ENCODE measurements around the gene CLTB.

The CLTB gene

DNA sequence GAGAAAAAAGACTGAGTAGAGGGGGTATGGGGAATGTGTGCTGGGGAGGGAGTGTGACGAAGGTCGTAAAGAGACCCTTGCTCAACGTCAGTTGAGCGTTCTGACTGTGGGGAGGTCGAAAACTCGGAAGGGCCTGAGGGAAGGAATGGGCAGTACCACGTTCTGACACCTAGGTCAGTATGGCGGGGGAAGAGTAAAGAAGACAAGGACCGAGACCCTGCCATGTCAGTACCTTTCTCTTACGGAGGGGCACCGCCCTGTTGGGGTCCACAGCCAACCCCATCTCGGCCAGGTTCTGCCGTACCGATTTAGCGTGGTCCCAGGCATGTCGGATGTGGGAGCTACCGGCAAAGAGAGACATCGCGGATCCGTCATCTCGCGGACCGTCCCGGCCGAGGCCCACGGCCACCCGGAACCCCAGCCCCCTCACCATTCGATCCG lies 28.3 kb downstream of the CLTB start:
- Histone ChIP-seq H3K9me3 (ENCODE audit: control insufficient read depth, insufficient read depth, low read length) (no peaks in the 10 kb centered on the region), H3K27ac (ENCODE audit: low read depth, low read length) (peak overlapping the region; percentile 99), H3K36me3 (ENCODE audit: control insufficient read depth, insufficient read depth, low read length) (peaks cover 52% of the 10 kb centered on the region), H3K27me3 (ENCODE audit: control insufficient read depth, insufficient read depth, low read length) (no peaks in the 10 kb centered on the region), H3K9ac (ENCODE audit: low read depth, low read length) (peak overlapping the region; percentile 97), H3K4me3 (ENCODE audit: low read depth, low read length) (peak overlapping the region; percentile 95), H3K4me1 (ENCODE audit: control insufficient read depth, insufficient read depth, low read length) (peaks cover 8% of the 10 kb centered on the region)

DNA sequence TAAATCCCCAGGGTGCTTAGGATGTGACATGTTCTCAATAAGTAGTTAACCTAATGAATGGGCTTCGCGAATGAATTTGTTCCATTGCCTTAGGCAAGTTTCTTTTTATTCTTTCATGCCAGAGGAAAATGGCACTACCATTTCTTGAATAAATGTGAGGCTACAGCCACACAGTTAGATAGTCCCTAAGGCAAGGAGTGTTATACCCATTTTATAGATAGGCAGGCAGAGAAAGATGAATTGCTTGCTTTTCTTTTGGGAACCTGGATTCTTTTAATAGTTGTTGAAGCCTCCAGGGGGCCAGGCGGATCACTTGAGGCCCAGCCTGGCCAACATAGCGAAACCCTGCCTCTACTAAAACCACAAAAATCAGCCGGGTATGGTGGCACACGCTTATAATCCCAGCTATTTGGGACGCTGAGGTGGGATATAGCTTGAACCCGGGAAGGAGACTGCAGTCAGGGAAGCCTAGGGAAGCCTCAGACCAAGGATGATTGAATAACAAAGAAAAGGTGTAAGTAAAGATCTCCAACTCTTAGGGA lies 28.9 kb downstream of the CLTB start:
- peak overlapping the region; percentile 99 for H3K27ac ChIP-seq (ENCODE audit: low read depth, low read length)
- H3K36me3 ChIP-seq (ENCODE audit: control insufficient read depth, insufficient read depth, low read length): peaks cover 58% of the 10 kb centered on the region
- H3K9me3 ChIP-seq (ENCODE audit: control insufficient read depth, insufficient read depth, low read length): no peaks in the 10 kb centered on the region
- H3K9ac ChIP-seq (ENCODE audit: low read depth, low read length): peak overlapping the region; percentile 97
- H3K27me3 ChIP-seq (ENCODE audit: control insufficient read depth, insufficient read depth, low read length): no peaks in the 10 kb centered on the region
- peak overlapping the region; percentile 95 for H3K4me3 ChIP-seq (ENCODE audit: low read depth, low read length)
- peaks cover 8% of the 10 kb centered on the region for H3K4me1 ChIP-seq (ENCODE audit: control insufficient read depth, insufficient read depth, low read length)

- Histone ChIP-seq H3K9me3 (ENCODE audit: control insufficient read depth, insufficient read depth, low read length) (no peaks in the 10 kb centered on the region), H3K27ac (ENCODE audit: low read depth, low read length) (no peak overlapping the region), H3K27me3 (ENCODE audit: control insufficient read depth, insufficient read depth, low read length) (no peaks in the 10 kb centered on the region), H3K4me3 (ENCODE audit: low read depth, low read length) (no peak overlapping the region), H3K4me1 (ENCODE audit: control insufficient read depth, insufficient read depth, low read length) (peaks cover 8% of the 10 kb centered on the region), H3K36me3 (ENCODE audit: control insufficient read depth, insufficient read depth, low read length) (peaks cover 59% of the 10 kb centered on the region), H3K9ac (ENCODE audit: low read depth, low read length) (no peak overlapping the region)
Measured at GRCh38 chr5:176386491-176386890, 29.8 kb downstream of the CLTB start.

DNA sequence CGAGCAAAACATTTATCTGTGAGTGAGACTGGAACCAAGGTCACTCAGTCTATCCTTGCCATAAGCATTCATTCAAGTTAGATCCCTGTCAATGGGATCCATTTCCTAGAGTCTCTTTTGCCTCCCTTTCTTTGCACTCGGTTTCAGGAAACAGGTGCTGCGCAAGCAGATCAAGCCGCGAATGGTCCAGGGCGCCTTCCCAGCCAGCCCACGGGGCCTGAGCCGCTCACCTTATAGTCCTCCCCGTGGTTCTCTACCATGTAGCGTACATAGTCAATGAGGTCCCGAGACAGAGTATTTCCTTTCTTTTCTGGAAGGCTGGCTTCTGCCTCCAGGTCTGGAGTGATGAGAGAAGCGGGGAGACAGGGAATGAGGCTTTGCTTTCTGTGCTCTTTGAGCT lies 31.3 kb downstream of the CLTB start:
- no peaks in the 10 kb centered on the region for H3K27me3 ChIP-seq (ENCODE audit: control insufficient read depth, insufficient read depth, low read length)
- H3K9ac ChIP-seq (ENCODE audit: low read depth, low read length): no peak overlapping the region
- no peaks in the 10 kb centered on the region for H3K9me3 ChIP-seq (ENCODE audit: control insufficient read depth, insufficient read depth, low read length)
- H3K4me1 ChIP-seq (ENCODE audit: control insufficient read depth, insufficient read depth, low read length): peaks cover 8% of the 10 kb centered on the region
- no peak overlapping the region for H3K4me3 ChIP-seq (ENCODE audit: low read depth, low read length)
- peaks cover 65% of the 10 kb centered on the region for H3K36me3 ChIP-seq (ENCODE audit: control insufficient read depth, insufficient read depth, low read length)
- no peak overlapping the region for H3K27ac ChIP-seq (ENCODE audit: low read depth, low read length)

DNA sequence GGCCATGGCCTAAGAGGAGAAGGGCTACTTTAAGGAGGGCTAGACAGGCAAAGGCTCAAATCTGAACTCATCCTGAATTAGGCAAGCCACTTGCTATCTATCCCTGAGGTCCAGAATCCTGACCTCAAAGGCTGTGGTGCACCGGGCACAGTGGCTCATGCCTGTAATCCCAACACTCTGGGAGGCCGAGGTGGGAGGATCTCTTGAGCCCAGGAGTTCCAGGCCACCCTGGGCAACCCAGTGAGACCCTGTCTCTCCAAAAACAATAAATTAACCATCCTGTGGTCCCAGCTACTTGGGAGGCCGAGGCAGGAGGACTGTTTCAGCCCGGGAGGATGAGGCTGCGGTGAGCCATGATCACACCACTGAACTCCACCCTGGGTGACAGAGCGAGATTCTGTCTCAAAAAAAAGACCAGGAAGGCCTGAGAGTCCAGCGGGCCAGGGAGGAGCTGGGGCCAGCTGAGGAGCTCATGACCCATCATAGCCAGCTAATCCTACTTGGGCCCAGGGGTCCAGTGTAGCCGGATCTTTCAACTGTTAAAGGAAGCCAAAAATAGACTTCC lies 31.9 kb downstream of the CLTB start:
- no peak overlapping the region for H3K9ac ChIP-seq (ENCODE audit: low read depth, low read length)
- no peaks in the 10 kb centered on the region for H3K9me3 ChIP-seq (ENCODE audit: control insufficient read depth, insufficient read depth, low read length)
- H3K4me3 ChIP-seq (ENCODE audit: low read depth, low read length): no peak overlapping the region
- peaks cover 65% of the 10 kb centered on the region for H3K36me3 ChIP-seq (ENCODE audit: control insufficient read depth, insufficient read depth, low read length)
- H3K27ac ChIP-seq (ENCODE audit: low read depth, low read length): no peak overlapping the region
- peaks cover 8% of the 10 kb centered on the region for H3K4me1 ChIP-seq (ENCODE audit: control insufficient read depth, insufficient read depth, low read length)
- H3K27me3 ChIP-seq (ENCODE audit: control insufficient read depth, insufficient read depth, low read length): no peaks in the 10 kb centered on the region

- Histone ChIP-seq H3K36me3 (ENCODE audit: control insufficient read depth, insufficient read depth, low read length) (peaks cover 65% of the 10 kb centered on the region), H3K4me3 (ENCODE audit: low read depth, low read length) (no peak overlapping the region), H3K4me1 (ENCODE audit: control insufficient read depth, insufficient read depth, low read length) (peaks cover 8% of the 10 kb centered on the region), H3K9ac (ENCODE audit: low read depth, low read length) (no peak overlapping the region), H3K27ac (ENCODE audit: low read depth, low read length) (no peak overlapping the region), H3K9me3 (ENCODE audit: control insufficient read depth, insufficient read depth, low read length) (no peaks in the 10 kb centered on the region), H3K27me3 (ENCODE audit: control insufficient read depth, insufficient read depth, low read length) (no peaks in the 10 kb centered on the region)
Measured at GRCh38 chr5:176383961-176384360, 32.4 kb downstream of the CLTB start.

GRCh38 chr5:176383248-176383905 lies 33.0 kb downstream of the CLTB start:
- peaks cover 8% of the 10 kb centered on the region for H3K4me1 ChIP-seq (ENCODE audit: control insufficient read depth, insufficient read depth, low read length)
- no peak overlapping the region for H3K4me3 ChIP-seq (ENCODE audit: low read depth, low read length)
- no peaks in the 10 kb centered on the region for H3K27me3 ChIP-seq (ENCODE audit: control insufficient read depth, insufficient read depth, low read length)
- no peaks in the 10 kb centered on the region for H3K9me3 ChIP-seq (ENCODE audit: control insufficient read depth, insufficient read depth, low read length)
- no peak overlapping the region for H3K9ac ChIP-seq (ENCODE audit: low read depth, low read length)
- H3K27ac ChIP-seq (ENCODE audit: low read depth, low read length): no peak overlapping the region
- H3K36me3 ChIP-seq (ENCODE audit: control insufficient read depth, insufficient read depth, low read length): peaks cover 65% of the 10 kb centered on the region

- H3K9ac ChIP-seq (ENCODE audit: low read depth, low read length): no peak overlapping the region
- no peak overlapping the region for H3K27ac ChIP-seq (ENCODE audit: low read depth, low read length)
- H3K9me3 ChIP-seq (ENCODE audit: control insufficient read depth, insufficient read depth, low read length): no peaks in the 10 kb centered on the region
- peaks cover 65% of the 10 kb centered on the region for H3K36me3 ChIP-seq (ENCODE audit: control insufficient read depth, insufficient read depth, low read length)
- H3K27me3 ChIP-seq (ENCODE audit: control insufficient read depth, insufficient read depth, low read length): no peaks in the 10 kb centered on the region
- H3K4me1 ChIP-seq (ENCODE audit: control insufficient read depth, insufficient read depth, low read length): peaks cover 8% of the 10 kb centered on the region
- H3K4me3 ChIP-seq (ENCODE audit: low read depth, low read length): no peak overlapping the region
Measured at GRCh38 chr5:176382721-176383120, 33.6 kb downstream of the CLTB start.

DNA sequence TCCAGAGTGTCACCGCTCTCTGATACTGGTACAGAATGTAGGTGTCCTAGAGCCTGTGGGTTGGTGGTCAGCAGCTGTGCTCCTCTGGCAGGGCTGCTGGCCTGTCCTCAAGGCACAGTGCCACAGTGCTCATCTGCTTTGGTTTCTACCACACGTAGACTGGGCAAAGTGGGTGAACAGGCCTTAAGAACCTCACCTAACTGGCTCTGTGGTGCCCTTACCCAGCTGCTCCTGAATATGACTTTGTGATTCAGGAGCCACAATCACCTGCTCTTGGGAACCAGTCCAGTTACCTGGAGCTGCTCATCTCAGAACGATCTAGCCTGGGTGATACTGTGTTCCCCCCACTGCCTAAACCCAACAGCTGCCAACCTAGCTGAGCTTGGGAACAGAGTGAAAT lies 34.4 kb downstream of the CLTB start:
- no peak overlapping the region for H3K27ac ChIP-seq (ENCODE audit: low read depth, low read length)
- H3K36me3 ChIP-seq (ENCODE audit: control insufficient read depth, insufficient read depth, low read length): peaks cover 61% of the 10 kb centered on the region
- H3K4me1 ChIP-seq (ENCODE audit: control insufficient read depth, insufficient read depth, low read length): peaks cover under 1% of the 10 kb centered on the region; the same call in 1 of the 2 replicates
- H3K4me3 ChIP-seq (ENCODE audit: low read depth, low read length): no peak overlapping the region
- no peak overlapping the region for H3K9ac ChIP-seq (ENCODE audit: low read depth, low read length)
- H3K27me3 ChIP-seq (ENCODE audit: control insufficient read depth, insufficient read depth, low read length): no peaks in the 10 kb centered on the region
- no peaks in the 10 kb centered on the region for H3K9me3 ChIP-seq (ENCODE audit: control insufficient read depth, insufficient read depth, low read length)

GRCh38 chr5:176381423-176381822 lies 34.9 kb downstream of the CLTB start:
- Histone ChIP-seq H3K9ac (ENCODE audit: low read depth, low read length) (no peak overlapping the region), H3K4me1 (ENCODE audit: control insufficient read depth, insufficient read depth, low read length) (no peaks in the 10 kb centered on the region), H3K4me3 (ENCODE audit: low read depth, low read length) (no peak overlapping the region), H3K36me3 (ENCODE audit: control insufficient read depth, insufficient read depth, low read length) (peaks cover 55% of the 10 kb centered on the region), H3K9me3 (ENCODE audit: control insufficient read depth, insufficient read depth, low read length) (no peaks in the 10 kb centered on the region), H3K27me3 (ENCODE audit: control insufficient read depth, insufficient read depth, low read length) (no peaks in the 10 kb centered on the region), H3K27ac (ENCODE audit: low read depth, low read length) (no peak overlapping the region)

GRCh38 chr5:176379881-176380280 lies 36.5 kb downstream of the CLTB start:
- H3K27ac ChIP-seq (ENCODE audit: low read depth, low read length): no peak overlapping the region
- no peaks in the 10 kb centered on the region for H3K27me3 ChIP-seq (ENCODE audit: control insufficient read depth, insufficient read depth, low read length)
- H3K4me1 ChIP-seq (ENCODE audit: control insufficient read depth, insufficient read depth, low read length): no peaks in the 10 kb centered on the region
- H3K9ac ChIP-seq (ENCODE audit: low read depth, low read length): no peak overlapping the region
- H3K4me3 ChIP-seq (ENCODE audit: low read depth, low read length): no peak overlapping the region
- peaks cover 40% of the 10 kb centered on the region for H3K36me3 ChIP-seq (ENCODE audit: control insufficient read depth, insufficient read depth, low read length)
- H3K9me3 ChIP-seq (ENCODE audit: control insufficient read depth, insufficient read depth, low read length): no peaks in the 10 kb centered on the region

All from HUES48 (cell line).